PC-9 (cell line): ENCODE data around the gene BRPF3. TPM values are rescaled to one million over a fixed set of nuclear protein-coding genes. Genes with fewer than 3 reads are reported as not detected.

Source experiments
- BruUV-seq: library from RNA; stranded (reverse); fragments of 400-500 nt; replicated peaks from 2 replicates; lab custom pipeline; 2021; lab: Mats Ljungman, UMichigan
- CTCF ChIA-PET: fragments of 300-600 bp; sonication (Branson Sonifier 250); formaldehyde crosslinking; loops from one replicate; lab custom pipeline; 2022; ENCODE audit warnings: antibody characterized with exemption; lab: Charles Lee
- POLR2A ChIA-PET: fragments of 300-600 bp; sonication (Branson Sonifier 250); formaldehyde crosslinking; loops from one replicate; lab custom pipeline; 2022; ENCODE audit warnings: antibody characterized with exemption; ENCODE audit not compliant: unreplicated experiment; lab: Charles Lee
- DNase-seq, 2 experiments: peaks; one replicate each; pipeline versions ENCODE4 v3.0.0 to v3.0.0-alpha.2; 2015 to 2022; ENCODE audit warnings: mixed read lengths in 1 of 2
- H2AFZ ChIP-seq: fragments of 200-600 bp; sonication (generic); 2 replicates; pipeline ENCODE4 v1.8.1; 2017; ENCODE audit warnings: antibody characterized with exemption
- H3F3A ChIP-seq: fragments of 200-600 bp; sonication (generic); 2 replicates; pipeline ENCODE4 v1.8.1; 2017; ENCODE audit warnings: antibody characterized with exemption, mild to moderate bottlenecking, low read depth; ENCODE audit not compliant: insufficient read depth
- H3K27ac ChIP-seq: fragments of 200-600 bp; sonication (generic); 2 replicates; pipeline ENCODE4 v1.6.1; 2016; ENCODE audit warnings: mixed run types
- H3K27me3 ChIP-seq: fragments of 200-600 bp; sonication (generic); 2 replicates; pipeline ENCODE4 v1.6.1; 2016; ENCODE audit warnings: low read depth, mixed run types; ENCODE audit not compliant: insufficient read depth
- H3K36me3 ChIP-seq: fragments of 200-600 bp; sonication (generic); 2 replicates; pipeline ENCODE4 v1.6.1; 2016; ENCODE audit warnings: low read depth, mixed run types
- H3K4me1 ChIP-seq: fragments of 200-600 bp; sonication (generic); replicated peaks from 2 replicates; pipeline ENCODE4 v1.6.1; 2016; ENCODE audit warnings: mixed run types; ENCODE audit not compliant: insufficient read depth
- H3K4me2 ChIP-seq: fragments of 200-600 bp; sonication (generic); 2 replicates; pipeline ENCODE4 v1.6.1; 2017; ENCODE audit warnings: mixed run types
- H3K4me3 ChIP-seq: fragments of 200-600 bp; sonication (generic); 2 replicates; pipeline ENCODE4 v1.6.1; 2016; ENCODE audit warnings: mixed run types
- H3K79me2 ChIP-seq: fragments of 200-600 bp; sonication (generic); 2 replicates; pipeline ENCODE4 v1.6.1; 2017; ENCODE audit warnings: low read depth, mixed run types
- H3K9me2 ChIP-seq: fragments of 200-600 bp; sonication (generic); 2 replicates; pipeline ENCODE4 v1.8.1; 2017; ENCODE audit warnings: mild to moderate bottlenecking; ENCODE audit not compliant: insufficient read depth
- H3K9me3 ChIP-seq: fragments of 200-600 bp; sonication (generic); 2 replicates; pipeline ENCODE4 v1.8.1; 2016; ENCODE audit warnings: low read depth; ENCODE audit not compliant: insufficient read depth
- H4K20me1 ChIP-seq: fragments of 200-600 bp; sonication (generic); 2 replicates; pipeline ENCODE4 v1.8.1; 2017; ENCODE audit not compliant: insufficient read depth
- EZH2 ChIP-seq: fragments of 200-600 bp; sonication (generic); IDR thresholded peaks from 2 replicates; pipeline ENCODE4 v1.8.0; 2017; ENCODE audit warnings: antibody characterized with exemption, low read depth
- intact Hi-C: fragments of 100-400 bp; cut with micrococcal nuclease; formaldehyde crosslinking; loops from one replicate; pipeline ENCODE4 v1.10.0; 2022; ENCODE audit not compliant: unreplicated experiment
- total RNA-seq: library from RNA; stranded (reverse); gene quantifications from 2 replicates; pipeline ENCODE4 v1.2.3, GENCODE V29; 2021
- TF ChIP-seq, protein P1 (sequence below): fragments of 200-600 bp; sonication (generic); conservative IDR thresholded peaks from 2 replicates; pipeline ENCODE4 v1.6.1; 2017; ENCODE audit warnings: mixed run types, antibody characterized with exemption, mild to moderate bottlenecking, moderate library complexity

The BRPF3 gene
- total RNA-seq, 1 experiment from 2014 or later: 32.3 TPM

DNA sequence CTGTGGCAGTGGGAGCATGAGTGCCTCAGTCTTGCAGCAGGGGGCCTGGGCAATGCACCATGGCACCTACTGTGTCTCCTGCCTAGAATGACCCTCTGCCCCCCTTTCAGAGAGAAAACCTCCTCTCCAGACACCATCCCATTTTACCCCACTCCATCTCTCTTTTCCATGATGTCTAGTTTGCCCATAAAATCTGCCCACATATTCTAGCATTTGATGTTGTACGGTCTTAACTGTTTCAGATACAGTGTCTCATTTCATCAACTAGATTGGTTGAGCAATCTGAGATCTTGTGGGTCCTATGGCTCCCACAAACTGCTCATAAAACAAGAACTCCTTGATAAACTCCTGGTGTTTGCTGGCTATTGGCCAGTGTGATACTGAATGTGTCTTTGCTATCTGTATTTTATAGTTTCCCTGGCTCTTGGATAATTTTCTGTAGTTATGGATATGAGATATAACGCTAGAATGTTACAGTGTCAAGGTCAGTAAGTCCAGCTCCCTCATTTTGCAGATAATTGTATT lies 81.5 kb downstream of the BRPF3 start:
- intact Hi-C loops: no loop called here
- H2AFZ ChIP-seq: no peak overlapping the region
- POLR2A ChIA-PET: no interaction called here
- BruUV-seq: no TSS peak
- H3K4me2 ChIP-seq: no peak overlapping the region
- H3F3A ChIP-seq: no peaks in the 10 kb centered on the region
- no peaks in the 10 kb centered on the region for H3K9me2 ChIP-seq
- no peak for TF ChIP-seq EZH2
- TF ChIP-seq, protein P1, sequence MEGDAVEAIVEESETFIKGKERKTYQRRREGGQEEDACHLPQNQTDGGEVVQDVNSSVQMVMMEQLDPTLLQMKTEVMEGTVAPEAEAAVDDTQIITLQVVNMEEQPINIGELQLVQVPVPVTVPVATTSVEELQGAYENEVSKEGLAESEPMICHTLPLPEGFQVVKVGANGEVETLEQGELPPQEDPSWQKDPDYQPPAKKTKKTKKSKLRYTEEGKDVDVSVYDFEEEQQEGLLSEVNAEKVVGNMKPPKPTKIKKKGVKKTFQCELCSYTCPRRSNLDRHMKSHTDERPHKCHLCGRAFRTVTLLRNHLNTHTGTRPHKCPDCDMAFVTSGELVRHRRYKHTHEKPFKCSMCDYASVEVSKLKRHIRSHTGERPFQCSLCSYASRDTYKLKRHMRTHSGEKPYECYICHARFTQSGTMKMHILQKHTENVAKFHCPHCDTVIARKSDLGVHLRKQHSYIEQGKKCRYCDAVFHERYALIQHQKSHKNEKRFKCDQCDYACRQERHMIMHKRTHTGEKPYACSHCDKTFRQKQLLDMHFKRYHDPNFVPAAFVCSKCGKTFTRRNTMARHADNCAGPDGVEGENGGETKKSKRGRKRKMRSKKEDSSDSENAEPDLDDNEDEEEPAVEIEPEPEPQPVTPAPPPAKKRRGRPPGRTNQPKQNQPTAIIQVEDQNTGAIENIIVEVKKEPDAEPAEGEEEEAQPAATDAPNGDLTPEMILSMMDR: no peak
- H3K27me3 ChIP-seq: no peaks in the 10 kb centered on the region
- no peaks in the 10 kb centered on the region for H3K79me2 ChIP-seq
- no peak for DNase-seq
- CTCF ChIA-PET: interaction anchor here (0.6 to 1.2 kb wide), 2 partner anchors 24 to 37 kb away, joined by 3 read pairs; no protein-coding TSS in a partner anchor
- no peak overlapping the region for H3K4me3 ChIP-seq
- no peaks in the 10 kb centered on the region for H4K20me1 ChIP-seq
- H3K27ac ChIP-seq: no peak overlapping the region
- H3K4me1 ChIP-seq: no peaks in the 10 kb centered on the region
- H3K9me3 ChIP-seq: no peaks in the 10 kb centered on the region
- H3K36me3 ChIP-seq: no peaks in the 10 kb centered on the region

DNA sequence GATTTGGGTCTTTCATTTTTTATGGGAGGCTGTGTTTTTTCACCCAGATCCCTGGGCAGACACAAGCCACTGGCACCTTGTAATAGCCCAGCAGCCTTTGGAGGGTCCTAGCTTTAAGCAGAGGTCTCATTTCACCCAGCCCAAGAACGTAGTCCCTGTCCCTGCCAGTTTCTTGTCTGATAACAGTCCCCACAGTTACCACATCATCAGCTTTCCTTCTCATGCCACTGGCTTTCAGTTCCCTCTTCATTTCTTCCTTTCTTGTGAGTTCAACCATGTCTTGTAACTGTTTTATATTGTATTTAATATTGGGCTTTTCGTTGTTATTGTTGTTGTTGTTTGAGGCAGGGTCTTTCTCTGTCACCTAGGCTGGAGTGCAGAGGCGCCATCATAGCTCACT lies 83.9 kb downstream of the BRPF3 start:
- BruUV-seq: no TSS peak
- Histone ChIP-seq H3K27me3 (no peaks in the 10 kb centered on the region), H3K36me3 (no peaks in the 10 kb centered on the region), H2AFZ (no peak overlapping the region), H3K9me3 (no peaks in the 10 kb centered on the region), H3K4me3 (no peak overlapping the region), H3K9me2 (no peaks in the 10 kb centered on the region), H3K79me2 (no peaks in the 10 kb centered on the region), H3K4me2 (no peak overlapping the region), H3F3A (no peaks in the 10 kb centered on the region), H3K4me1 (peaks cover under 1% of the 10 kb centered on the region; the same call in 1 of the 2 replicates), H3K27ac (no peak overlapping the region), H4K20me1 (no peaks in the 10 kb centered on the region)
- TF ChIP-seq, protein P1: no peak
- no peak for TF ChIP-seq EZH2
- intact Hi-C loops: no loop called here
- DNase-seq: no peak
- ChIA-PET POLR2A (no interaction called here), CTCF (interaction anchor here (0.6 kb wide), 1 partner anchor 320 kb away, joined by 10 read pairs; no protein-coding TSS in a partner anchor)

DNA sequence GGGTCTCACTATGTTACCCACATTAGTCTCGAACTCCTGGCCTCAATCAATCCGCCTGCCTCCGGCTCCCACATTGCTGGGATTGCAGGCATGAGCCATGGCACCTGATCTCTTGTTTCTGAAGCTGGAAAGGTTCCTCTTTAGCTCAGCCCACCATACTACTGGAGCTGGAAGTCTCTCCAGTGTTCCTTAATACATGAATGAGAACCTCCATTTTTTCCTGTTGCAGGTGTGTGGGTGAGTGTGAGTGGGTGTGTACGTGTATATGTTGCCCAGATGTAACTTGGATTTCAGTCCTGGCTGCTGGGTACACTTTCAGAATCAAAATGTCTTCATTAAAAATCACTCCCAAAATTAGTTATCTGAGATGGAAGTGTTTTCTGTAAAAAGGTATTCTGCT lies 84.4 kb downstream of the BRPF3 start:
- no TSS peak for BruUV-seq

More for the DNA sequence above, 84.4 kb downstream of the BRPF3 start:
- CTCF ChIA-PET: no interaction called here
- Histone ChIP-seq H4K20me1 (no peaks in the 10 kb centered on the region), H3K9me2 (no peaks in the 10 kb centered on the region), H3K9me3 (no peaks in the 10 kb centered on the region), H3K27me3 (no peaks in the 10 kb centered on the region), H3K4me2 (no peak overlapping the region), H2AFZ (no peak overlapping the region), H3F3A (no peaks in the 10 kb centered on the region), H3K4me3 (no peak overlapping the region), H3K79me2 (no peaks in the 10 kb centered on the region), H3K4me1 (peaks cover 6% of the 10 kb centered on the region), H3K27ac (no peak overlapping the region), H3K36me3 (no peaks in the 10 kb centered on the region)
- TF ChIP-seq, protein P1: no peak
- TF ChIP-seq EZH2: no peak
- intact Hi-C loops: no loop called here
- no peak for DNase-seq
- POLR2A ChIA-PET: no interaction called here

Other genes starting within 250 kb of the BRPF3 start
- gene SLC26A8, start 172.1 kb upstream of the BRPF3 start, total RNA-seq: not detected in 2 replicates
- gene MAPK14, start 168.9 kb upstream of the BRPF3 start, total RNA-seq: 60.4 and 70.7 TPM in 2 replicates
- 141 and 146 TPM in 2 replicates for gene MAPK13, start 66.2 kb upstream of the BRPF3 start, total RNA-seq
- gene PNPLA1, start 73.3 kb downstream of the BRPF3 start, total RNA-seq: 0.17 TPM in 1 of 2 replicates, not detected in the other
- gene BNIP5, start 140.1 kb downstream of the BRPF3 start, total RNA-seq: not detected in 2 replicates
- 0.57 and 0.83 TPM in 2 replicates for gene ETV7, start 190.9 kb downstream of the BRPF3 start, total RNA-seq
- gene PXT1, start 246.1 kb downstream of the BRPF3 start, total RNA-seq: not detected in 2 replicates
- gene KCTD20, start 246.3 kb downstream of the BRPF3 start, total RNA-seq: 34.2 and 42.5 TPM in 2 replicates